GM18511 (cell line): Measurements from ENCODE around the gene ZNFX1.
A peak's percentile ranks its signal among the peaks of the same experiment; 100 is the strongest.
"Not testable (repeated sequence)": the region's sequence is repeated elsewhere in the genome, so short reads cannot be mapped to it uniquely, and the experiment has no call there.

Experiments used
- ATAC-seq: cut with Tn5 transposase; IDR thresholded peaks from one replicate; pipeline ENCODE4 v1.9.1; 2021; ENCODE audit warnings: mild to moderate bottlenecking, moderate library complexity; ENCODE audit not compliant: unreplicated experiment

ZNFX1 gene

DNA sequence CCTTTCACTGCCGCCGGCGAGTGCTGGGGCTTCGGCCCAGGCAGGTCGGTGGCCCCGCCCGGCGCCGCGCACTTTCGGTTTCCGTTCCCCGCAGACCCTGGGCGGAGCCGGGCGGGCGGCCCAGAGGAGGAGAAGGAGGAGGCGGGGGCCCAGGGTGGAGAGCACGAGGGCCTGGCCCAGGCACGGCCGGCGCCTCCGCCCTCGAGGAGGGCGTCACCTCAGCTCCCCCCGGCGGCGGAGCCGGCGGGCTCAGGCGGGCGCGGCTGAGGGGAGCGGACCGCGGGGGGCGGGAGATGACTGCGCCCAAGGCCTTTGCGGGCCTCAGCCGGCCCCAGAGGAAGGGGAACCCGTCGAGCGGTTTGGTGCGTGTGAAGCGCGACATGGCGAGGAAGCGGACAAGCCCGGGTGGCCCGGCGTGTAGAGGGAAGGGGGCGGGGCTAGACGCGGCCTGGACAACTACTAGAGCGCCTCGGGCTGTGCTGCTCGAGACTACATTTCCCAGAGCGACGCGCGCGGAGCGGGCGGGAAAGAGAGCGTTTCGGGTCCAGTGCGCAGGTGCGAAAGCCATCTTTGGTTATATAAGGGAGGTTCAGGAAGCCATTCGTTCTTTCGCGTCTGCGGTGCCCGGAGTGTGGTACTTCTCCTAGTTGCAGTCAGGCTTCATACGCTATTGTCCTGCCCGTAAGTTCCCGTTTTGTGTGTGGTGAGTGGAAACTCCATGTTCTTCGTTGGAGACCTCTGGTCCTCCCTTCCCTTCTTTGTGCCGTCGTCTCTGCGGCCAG lies at the start of gene ZNFX1:
Gene ZNFX1, minus strand, starts transcription at position 22 of the 782 bp plus-strand sequence. CDS start 2,218 bp downstream, outside the sequence.
- ATAC-seq = peak; percentile 87

DNA sequence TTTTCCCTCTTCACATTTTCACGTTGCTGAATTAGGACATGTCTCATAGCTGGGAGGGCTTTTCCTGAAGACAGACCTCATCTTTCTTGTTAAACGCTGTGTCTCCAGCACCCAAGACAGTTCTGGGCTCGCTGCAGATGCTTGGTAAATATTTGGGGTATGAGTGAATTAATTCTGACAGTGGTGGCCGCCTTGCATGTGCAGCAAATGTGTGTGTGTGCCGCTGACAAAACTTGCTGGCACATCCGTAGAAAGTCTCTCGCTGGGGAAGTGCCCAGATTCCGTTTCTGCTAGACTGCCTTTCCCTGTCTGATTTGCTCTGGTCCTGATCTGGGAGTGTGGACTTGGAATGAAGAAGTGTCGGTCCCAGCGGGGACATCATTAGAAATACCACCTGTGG lies 48.2 kb upstream of the ZNFX1 start:
- no peak for ATAC-seq

DNA sequence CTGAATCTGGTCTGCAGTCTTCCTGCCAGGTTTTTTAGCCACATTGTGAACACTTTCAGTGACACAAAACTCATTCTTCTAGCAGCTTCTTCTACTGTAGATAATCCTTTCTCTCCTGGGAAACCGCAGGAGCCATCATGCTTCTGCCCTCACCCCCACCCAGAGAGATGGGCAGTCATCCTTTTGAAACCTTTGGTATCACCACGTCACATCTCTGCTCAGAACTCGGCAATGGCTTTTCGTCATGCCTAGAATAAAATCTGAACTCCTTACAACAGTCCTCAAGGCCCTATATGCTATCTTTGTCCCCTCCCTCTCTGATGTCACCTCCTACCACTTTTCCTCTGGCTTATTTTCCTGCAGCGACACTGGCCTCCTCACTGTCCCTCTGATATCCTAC lies 46.4 kb upstream of the ZNFX1 start:
- no peak for ATAC-seq

DNA sequence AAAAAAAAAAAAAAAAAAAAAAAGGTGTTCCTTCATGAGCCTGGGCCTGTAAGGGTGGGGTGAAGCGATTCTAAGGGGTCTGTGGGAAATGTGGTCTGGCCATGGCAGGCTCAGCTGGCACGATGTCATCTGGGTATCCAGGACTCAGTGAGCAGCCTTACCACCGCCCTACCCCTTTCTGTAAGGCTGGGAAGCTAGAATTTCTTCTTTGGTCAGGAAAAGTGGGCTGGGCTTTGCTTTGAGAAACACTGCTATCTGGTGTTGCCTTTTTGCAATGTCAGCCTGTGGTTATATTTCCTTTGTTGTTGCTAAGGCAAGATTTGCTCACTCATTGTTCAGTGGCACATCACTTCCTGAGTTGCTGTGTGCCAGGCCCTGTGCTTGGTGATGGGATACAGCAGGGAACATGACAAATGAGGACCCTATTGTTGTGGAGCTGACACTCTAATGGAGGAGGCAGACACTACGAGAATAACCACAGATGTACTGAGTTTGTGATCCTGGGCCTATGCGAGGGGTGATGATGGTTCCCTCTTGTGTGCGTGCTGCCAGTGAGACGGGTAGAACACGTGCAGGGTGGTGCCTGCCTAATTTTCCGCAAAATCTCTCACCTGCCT lies 45.9 kb upstream of the ZNFX1 start:
- ATAC-seq = no peak

DNA sequence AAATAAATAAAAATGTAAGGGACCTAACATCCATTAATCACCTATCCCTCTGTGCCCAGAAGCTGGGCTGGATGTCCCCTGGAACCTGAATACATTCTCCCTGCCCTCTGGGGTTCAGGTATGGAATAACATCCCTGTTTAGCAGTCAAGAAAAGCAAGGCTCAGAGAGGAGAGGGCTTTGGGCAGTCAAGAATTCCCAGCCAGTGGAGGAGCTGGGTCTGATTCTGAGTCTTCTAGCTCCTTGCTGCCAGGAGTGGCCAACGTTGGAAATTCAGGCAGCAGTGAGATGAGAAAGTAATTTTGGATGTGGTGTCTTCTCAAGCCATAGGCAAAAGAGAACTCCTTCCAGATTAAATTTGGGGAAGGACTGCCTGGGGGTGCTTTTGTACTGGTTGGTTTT lies 42.6 kb upstream of the ZNFX1 start:
- no peak for ATAC-seq

DNA sequence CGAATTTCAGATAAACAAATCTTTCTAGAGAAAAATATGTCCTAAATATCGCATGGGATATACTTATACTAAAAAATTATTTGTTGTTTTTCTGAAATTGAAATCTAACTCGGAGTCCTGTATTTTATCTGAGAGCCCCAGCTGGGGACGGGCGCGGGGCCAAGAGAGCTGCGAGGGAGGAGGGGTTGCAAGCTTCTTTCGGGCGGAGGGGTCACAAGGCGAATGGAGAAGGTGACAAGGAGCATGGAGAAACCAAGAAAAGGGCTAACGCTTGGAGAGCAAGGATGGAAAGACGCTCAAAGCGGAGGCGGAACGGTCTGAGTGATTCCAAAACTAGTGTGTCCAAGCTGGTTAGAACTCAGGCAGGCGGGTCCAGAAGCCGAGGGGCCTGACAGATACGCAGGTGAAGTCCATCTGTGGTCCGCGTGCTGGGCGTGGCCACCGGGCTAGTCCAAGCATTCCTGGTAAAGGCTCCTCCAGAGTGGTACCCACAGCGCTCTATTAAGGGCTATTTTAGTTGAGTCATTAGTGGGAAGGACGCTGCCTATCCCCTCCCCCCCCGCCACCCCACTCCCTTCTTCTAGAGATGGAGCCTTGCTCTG lies 41.5 kb upstream of the ZNFX1 start:
- no peak for ATAC-seq

DNA sequence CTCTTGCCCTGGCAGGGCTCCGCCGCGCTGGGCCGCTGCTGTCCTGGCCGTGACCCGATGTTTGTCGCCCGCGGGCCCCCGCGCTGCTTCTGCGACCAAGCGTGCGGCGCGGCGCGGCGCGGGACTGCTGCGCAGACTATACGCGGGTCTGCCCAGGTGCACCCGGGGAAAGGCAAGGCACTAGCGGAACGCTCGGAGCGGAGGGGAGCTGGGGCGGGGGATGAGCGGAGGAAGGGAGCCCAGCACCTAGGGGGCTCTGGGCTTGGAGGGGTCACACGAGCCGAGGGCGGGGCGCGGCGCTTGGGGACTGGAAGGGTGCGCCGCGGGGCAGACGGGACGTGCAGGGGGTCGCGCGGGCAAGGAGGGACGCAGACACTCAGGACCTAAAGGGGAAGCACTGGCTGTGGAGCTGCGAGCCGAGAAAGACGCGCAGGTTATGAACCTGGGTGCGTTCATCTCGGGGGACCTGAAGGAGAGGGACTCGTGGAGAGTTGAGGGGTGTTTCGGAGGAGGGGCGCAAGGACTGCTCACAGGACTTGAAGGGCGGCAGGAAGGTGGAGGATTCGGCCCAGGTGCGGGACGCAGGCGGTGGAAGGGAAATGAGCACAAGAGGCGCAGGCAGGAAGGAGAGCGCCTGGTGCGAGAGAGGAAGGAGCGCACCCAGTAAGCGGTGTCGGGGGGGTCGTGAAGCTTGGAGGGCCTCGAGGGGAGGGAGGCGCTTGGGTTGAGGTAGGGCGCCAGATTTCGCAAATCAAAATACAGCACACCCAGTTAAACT lies 40.8 kb upstream of the ZNFX1 start:
- no peak for ATAC-seq

DNA sequence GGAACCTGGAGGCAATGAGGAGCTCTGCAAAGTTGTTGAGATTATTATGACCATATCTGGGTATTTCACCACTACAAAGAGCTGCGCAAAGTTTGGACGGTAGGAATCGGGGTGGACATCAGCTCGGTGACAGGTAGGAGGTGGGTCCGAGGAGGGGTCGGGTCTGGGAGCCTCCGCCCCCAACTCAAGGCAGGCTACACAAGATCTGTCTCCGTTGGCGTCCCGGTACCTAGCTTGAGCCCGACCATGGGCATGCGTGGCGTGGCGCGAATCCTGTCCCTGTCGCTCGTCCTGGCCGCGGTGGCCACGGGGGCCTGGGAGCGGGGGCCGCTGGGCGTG lies 40.2 kb upstream of the ZNFX1 start:
- ATAC-seq = no peak

DNA sequence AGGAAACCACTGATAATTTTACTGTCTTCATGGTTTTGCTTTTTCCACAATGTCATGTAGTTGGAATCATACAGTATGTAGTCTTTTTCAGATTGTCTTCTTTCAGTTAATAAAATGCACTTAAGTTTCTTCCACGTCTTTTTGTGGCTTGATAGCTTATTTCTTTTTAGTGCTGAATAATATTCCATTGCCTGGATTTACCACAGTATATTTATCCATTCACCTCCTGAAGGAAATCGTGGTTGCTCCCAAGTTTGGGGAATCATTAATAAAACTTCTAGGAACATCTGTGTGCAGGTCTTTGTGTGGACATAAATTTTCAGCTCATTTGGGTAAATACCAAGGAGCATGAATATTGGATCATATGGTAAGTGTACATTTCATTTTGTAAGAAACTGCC lies 38.8 kb upstream of the ZNFX1 start:
- no peak for ATAC-seq

DNA sequence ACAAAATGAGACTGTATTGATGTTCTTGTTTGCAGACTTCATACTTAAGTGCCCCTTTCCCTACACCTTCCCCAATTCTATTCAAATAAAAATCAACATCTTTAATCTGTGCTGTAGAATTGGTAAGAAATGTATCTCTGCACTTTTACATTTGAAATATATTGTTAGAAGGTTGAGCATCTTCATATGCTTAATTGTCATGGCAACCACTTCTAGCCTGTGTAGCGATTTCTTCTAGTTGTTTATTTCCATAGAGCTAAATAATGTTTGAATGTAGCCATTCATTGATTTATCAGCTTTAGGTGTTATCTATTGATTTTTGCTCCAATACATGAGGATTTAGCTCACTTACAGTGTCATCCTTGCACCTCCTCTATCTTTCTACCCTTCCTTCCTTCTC lies 37.7 kb upstream of the ZNFX1 start:
- ATAC-seq = no peak

DNA sequence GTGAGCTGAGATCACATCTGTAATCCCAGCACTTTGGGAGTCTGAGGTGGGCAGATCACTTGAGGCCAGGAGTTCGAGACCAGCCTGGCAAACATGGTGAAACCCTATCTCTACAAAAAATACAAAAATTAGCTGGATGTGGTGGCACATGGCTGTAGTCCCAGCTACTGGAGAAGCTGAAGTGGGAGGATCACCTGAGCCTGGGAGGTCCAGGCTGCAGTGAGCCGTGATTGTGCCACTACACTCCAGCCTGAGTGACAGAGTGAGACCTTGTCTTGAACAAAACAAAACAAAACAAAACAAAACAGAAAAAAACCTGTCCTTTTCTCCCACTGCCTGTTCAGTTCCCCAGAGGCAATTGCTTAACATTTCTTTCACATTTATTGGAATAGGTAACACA lies 36.2 kb upstream of the ZNFX1 start:
- not testable (repeated sequence) for ATAC-seq

DNA sequence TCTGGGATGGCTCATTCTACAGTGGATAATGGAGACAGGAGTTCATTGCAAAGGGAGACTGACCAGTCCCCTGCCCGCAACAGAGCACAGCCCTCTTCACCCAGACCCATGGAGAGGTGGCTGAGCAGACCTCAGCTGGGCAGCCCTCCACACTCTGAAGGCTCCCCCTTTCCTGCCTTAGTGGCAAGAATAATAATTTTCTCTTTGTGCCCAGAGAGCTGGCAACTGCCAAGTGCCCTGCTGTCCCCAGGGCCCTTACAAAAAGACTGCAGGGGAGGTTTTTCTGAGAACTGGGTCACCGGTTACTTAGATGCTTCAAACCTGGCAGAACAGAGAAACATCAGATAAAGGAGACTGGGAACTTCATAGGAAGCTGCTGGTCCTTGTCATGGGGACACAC lies 35.4 kb upstream of the ZNFX1 start:
- no peak for ATAC-seq

DNA sequence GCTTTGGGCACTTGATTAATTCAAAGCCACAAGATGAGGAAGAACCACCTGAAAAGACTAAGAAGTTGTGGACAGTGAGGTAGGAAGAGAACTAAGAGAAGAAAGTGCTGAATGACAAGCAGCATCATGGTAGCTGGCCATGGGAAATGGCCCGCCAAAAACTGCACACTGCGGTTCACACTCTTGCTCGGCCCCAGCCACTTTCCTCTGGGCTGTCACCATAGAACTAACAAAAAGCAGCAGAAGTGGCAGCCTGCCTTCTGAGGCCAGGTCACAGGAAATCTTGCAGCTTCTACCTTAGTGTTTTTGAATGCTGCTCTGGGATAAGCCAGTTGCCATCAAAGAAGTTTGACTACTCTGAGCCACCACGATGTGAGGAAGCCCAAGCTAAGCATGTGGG lies 34.8 kb upstream of the ZNFX1 start:
- ATAC-seq = no peak

DNA sequence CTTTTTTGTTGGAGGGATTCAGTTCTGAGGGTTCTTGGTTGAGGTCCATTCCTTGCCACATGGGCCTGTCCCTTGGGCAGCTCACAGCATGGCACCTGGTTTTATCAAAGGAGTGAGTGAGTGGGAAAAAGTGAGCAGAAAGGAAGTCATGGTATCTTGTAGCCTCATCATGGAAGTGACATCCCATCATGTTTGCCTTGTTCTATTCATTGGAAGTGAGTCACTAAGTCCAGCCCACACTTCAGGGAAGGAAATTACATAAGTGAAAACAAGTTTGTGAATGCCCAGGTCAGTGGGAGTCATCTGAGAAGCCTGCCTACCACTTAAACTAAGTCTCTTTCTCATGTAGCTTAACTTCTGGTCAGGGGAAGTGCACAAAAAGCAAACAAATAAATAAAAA lies 32.8 kb upstream of the ZNFX1 start:
- no peak for ATAC-seq

DNA sequence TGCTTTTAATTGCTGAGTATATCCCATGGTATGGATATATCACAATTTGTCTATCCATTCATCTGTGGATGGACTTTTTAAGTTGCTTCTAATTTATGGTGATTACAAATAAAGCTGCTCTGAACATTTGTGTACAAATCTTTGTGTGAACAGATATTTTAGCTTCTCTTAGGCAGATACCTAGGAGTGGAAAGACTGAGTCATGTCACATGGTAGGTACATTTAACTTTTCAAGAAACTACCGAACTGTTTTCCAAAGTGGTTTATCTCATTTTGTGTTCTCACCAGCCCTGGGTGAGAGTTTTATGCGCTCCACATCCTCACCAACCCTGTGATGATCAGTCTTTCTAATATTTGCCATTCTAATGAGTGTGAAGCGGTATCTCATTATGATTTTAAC lies 31.0 kb upstream of the ZNFX1 start:
- no peak for ATAC-seq

DNA sequence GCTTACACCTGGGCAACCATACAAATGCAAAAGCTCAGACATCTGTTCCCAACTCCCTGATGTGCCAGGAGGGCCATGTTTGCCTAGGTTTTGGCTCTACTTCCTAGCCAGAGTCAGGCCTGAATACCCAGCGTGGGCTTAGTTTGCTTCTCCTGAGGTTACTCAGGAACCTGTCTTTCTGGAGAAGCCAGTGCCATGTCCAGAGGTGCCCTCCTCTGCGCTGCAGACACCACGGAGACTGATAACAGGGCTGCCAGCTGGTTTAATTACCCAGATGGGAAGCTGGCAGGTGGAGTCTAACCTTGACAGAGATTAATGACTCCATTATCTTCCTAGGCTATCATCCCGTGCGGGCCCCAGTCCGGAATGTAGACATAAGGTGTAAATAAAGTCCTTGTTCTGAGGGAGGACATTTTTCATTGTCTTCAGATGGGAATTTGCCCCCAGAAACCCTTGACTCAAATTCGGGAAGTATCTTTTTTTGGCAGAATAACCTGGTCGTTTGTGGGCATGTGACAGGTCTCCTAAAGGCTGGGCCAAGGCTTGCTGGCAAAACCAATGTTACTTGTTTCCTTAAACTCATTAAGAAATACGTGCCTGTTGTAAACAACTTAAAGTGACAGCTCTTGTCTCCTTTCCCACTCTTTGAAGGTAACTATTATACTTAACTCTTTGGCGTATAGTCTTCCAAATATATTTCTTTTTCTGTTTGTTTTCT lies 29.2 kb upstream of the ZNFX1 start:
- no peak for ATAC-seq

DNA sequence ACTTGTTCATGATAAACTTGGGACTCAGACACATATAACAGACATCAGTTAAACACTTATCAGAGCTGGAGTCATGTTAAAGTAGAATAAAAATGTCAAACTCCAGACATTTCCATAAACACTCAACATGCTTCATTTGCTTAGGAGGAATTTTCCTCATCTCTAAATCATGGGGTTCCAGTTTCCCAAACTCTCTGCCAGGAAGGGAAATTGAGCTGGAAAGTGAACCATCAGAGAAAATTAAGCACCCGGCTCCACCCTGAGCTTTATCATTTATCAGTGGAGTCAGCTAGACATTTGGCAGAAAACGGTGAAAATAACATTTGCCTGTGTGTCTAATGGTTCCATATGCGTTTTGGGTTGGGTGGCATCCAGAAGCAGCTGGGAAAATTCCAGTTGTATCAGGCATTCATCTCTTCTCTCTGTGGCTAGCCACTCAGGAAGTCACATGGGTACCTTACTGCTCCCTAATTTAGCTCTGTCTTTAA lies 25.3 kb upstream of the ZNFX1 start:
- no peak for ATAC-seq

DNA sequence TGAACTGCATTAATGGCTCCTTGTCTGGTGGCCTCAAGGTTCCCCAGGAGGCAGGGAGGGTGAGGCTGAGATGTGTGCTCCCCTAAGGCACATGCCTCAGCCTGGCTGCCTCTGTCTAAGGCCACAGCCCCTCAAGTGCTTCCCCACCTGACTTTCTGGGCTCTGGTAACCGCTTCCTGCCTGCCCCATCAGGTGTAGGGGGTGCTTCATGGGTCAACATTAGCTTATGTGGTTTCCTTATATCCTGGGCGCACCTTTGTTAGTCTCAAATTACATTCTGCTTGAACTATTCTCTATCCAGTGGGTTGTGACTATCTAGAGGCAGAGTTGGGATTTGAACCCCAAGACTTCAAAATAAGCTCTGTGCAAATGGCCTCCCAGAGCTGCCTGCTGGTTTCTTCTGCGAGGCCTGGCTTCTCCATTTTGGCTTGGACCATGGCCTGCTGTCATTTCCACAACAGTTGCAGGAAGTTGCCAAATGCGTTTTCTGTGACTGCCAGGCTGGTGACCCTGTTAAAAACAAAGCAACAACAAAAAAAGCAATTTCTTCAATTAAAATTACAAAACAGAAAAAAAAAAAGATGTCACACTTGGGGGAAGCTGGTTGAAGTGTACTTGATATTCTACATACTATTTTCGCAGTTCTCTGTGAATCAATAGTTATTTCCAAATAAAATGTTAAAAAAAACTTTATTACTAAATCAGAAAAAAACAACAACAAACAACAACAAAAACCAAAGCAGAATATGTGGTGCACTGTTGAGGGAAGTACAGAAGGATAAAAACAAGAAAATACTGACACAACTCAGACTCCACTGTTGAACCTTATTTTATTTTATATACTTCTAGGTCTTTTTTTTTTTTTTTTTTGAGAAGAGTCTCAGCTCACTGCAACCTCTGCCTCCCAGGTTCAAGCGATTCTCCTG lies 20.0 kb upstream of the ZNFX1 start:
- ATAC-seq = no peak

DNA sequence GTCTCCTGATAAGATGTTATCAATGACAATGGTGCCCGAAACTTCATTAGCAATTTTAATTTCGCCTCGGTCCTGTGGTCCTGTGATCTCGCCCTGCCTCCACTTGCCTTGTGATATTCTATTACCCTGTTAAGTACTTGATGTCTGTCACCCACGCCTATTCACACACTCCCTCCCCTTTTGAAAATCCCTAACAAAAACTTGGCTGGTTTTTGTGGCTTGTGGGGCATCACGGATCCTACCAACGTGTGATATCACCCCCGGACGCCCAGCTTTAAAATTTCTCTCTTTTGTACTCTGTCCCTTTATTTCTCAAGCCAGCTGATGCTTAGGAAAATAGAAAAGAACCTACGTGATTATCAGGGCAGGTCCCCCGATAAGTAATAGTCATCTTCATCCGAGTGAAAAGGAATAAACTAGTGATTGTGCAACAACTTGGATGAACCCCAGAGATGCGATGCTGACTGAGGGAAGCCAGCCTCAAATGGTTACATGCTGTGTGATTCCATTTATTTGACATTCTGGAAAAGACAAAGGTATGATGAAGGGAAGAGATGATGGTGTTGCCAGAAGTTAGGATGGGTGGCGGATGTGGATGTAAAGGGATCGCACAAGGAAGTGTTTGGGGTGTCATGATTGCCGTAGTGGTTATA lies 16.3 kb upstream of the ZNFX1 start:
- not testable (repeated sequence) for ATAC-seq
